D341Med (cell line): ENCODE measurements around the gene ZNF567.
"Not testable (repeated sequence)": the region's sequence is repeated elsewhere in the genome, so short reads cannot be mapped to it uniquely, and the experiment has no call there.

Experiments used
- DNase-seq: peaks from one replicate; pipeline ENCODE4 v3.0.0; 2012; ENCODE audit warnings: low spot score

The ZNF567 gene

GRCh38 chr19:36687214-36688056 is at the start of gene ZNF567:
Gene ZNF567, plus strand, starts transcription at chr19:36687612. Its CDS starts 7,256 bp downstream, at chr19:36694868.
- DNase-seq = peak; percentile 99

- DNase-seq = no peak
These were observed 48.4 kb upstream of the ZNF567 start for GRCh38 chr19:36638862-36639510.

GRCh38 chr19:36646746-36647145 is 40.7 kb upstream of the ZNF567 start:
- DNase-seq = no peak

GRCh38 chr19:36652958-36653357 is 34.5 kb upstream of the ZNF567 start:
- no peak for DNase-seq

GRCh38 chr19:36665832-36666231 is 21.6 kb upstream of the ZNF567 start:
- no peak for DNase-seq

- no peak for DNase-seq
These were observed 18.8 kb upstream of the ZNF567 start for GRCh38 chr19:36668646-36669045.

- DNase-seq = no peak
These were observed 15.0 kb upstream of the ZNF567 start for GRCh38 chr19:36672368-36672767.

GRCh38 chr19:36674201-36674600 is 13.2 kb upstream of the ZNF567 start:
- DNase-seq = no peak

- DNase-seq = no peak
These were observed 8.0 kb upstream of the ZNF567 start for GRCh38 chr19:36679455-36679854.

GRCh38 chr19:36685835-36686234 is 1.6 kb upstream of the ZNF567 start:
- no peak for DNase-seq

GRCh38 chr19:36686365-36687213 is 823 bp upstream of the ZNF567 start:
- DNase-seq = peak; percentile 40

GRCh38 chr19:36688058-36688457 is 646 bp downstream of the ZNF567 start:
- DNase-seq = no peak

- no peak for DNase-seq
These were observed 19.7 kb downstream of the ZNF567 start for GRCh38 chr19:36707134-36707533.

GRCh38 chr19:36709423-36709822 is 22.0 kb downstream of the ZNF567 start:
- no peak for DNase-seq

GRCh38 chr19:36719687-36720556 is 32.5 kb downstream of the ZNF567 start:
- no peak for DNase-seq

- DNase-seq = not testable (repeated sequence)
These were observed 48.8 kb downstream of the ZNF567 start for GRCh38 chr19:36736166-36736565.

GRCh38 chr19:36745870-36746269 is 58.5 kb downstream of the ZNF567 start:
- DNase-seq = no peak

- no peak for DNase-seq
These were observed 60.3 kb downstream of the ZNF567 start for GRCh38 chr19:36747750-36748149.

- no peak for DNase-seq
These were observed 61.2 kb downstream of the ZNF567 start for GRCh38 chr19:36748431-36749275.

GRCh38 chr19:36749613-36750012 is 62.2 kb downstream of the ZNF567 start:
- not testable (repeated sequence) for DNase-seq
